GM12892 (cell line): ENCODE measurements around the gene ZDHHC14.

ENCODE experiments used
- POLR2A ChIP-seq: IDR thresholded peaks from 2 replicates; pipeline ENCODE4 v1.6.1; 2011; ENCODE audit warnings: low read depth, low read length, control low read depth
- POLR2AphosphoS5 ChIP-seq: IDR thresholded peaks from 2 replicates; pipeline ENCODE4 v1.6.1; 2011; ENCODE audit warnings: low read depth, low read length, control low read depth

- TF ChIP-seq POLR2A (no peak), POLR2AphosphoS5 (no peak)
Observed at GRCh38 chr6:157456524-157456829, 75.5 kb downstream of the ZDHHC14 start.
